Neuronal stem cell (in vitro differentiated cells): ENCODE results near the gene PPDPF.
A peak's percentile ranks its signal among the peaks of the same experiment; 100 is the strongest.
"Not testable (repeated sequence)": the region's sequence is repeated elsewhere in the genome, so short reads cannot be mapped to it uniquely, and the experiment has no call there.

Source experiments
- DNase-seq: peaks from one replicate; pipeline ENCODE4 v3.0.0-alpha.2; 2013; ENCODE audit warnings: low spot score
- H2AFZ ChIP-seq: one replicate; pipeline ENCODE4 v1.6.1; 2013; ENCODE audit warnings: mild to moderate bottlenecking, low read length, inconsistent platforms
- H2AK5ac ChIP-seq: 2 replicates; pipeline ENCODE4 v1.6.1; 2013; ENCODE audit warnings: low read depth, mild to moderate bottlenecking, inconsistent platforms, low read length, moderate library complexity, mixed read lengths
- H2BK120ac ChIP-seq: 2 replicates; pipeline ENCODE4 v1.6.1; 2013; ENCODE audit warnings: low read depth, mild to moderate bottlenecking, inconsistent platforms, low read length, moderate library complexity, mixed read lengths
- H2BK12ac ChIP-seq: one replicate; pipeline ENCODE4 v1.6.1; 2013; ENCODE audit warnings: low read length, inconsistent platforms
- H2BK15ac ChIP-seq: 2 replicates; pipeline ENCODE4 v1.6.1; 2013; ENCODE audit warnings: mild to moderate bottlenecking, low read length, inconsistent platforms, mixed read lengths
- H2BK5ac ChIP-seq: one replicate; pipeline ENCODE4 v1.6.1; 2013; ENCODE audit warnings: inconsistent platforms, mild to moderate bottlenecking, low read length, moderate library complexity
- H3K14ac ChIP-seq: one replicate; pipeline ENCODE4 v1.6.1; 2013; ENCODE audit warnings: low read length, inconsistent platforms
- H3K18ac ChIP-seq: 2 replicates; pipeline ENCODE4 v1.6.1; 2013; ENCODE audit warnings: low read length, inconsistent platforms
- H3K23ac ChIP-seq: 2 replicates; pipeline ENCODE4 v1.6.1; 2013; ENCODE audit warnings: low read depth, mild to moderate bottlenecking, mixed read lengths, low read length, inconsistent platforms; ENCODE audit not compliant: poor library complexity
- H3K27ac ChIP-seq: replicated peaks from 3 replicates; pipeline ENCODE4 v1.5.1; 2013; ENCODE audit warnings: low read length, inconsistent platforms
- H3K27me3 ChIP-seq, 3 experiments: 2 replicates each; pipeline ENCODE4 v1.6.1; 2013; ENCODE audit warnings: low read length in 3 of 3, mild to moderate bottlenecking in 2 of 3, inconsistent platforms in 1 of 3, low read depth in 1 of 3, mixed read lengths in 1 of 3, moderate library complexity in 1 of 3; ENCODE audit not compliant: control insufficient read depth in 3 of 3, insufficient read depth in 3 of 3
- H3K36me3 ChIP-seq, 2 donors: replicated peaks in 1 of 2; 2 replicates each; pipeline ENCODE4 v1.6.1; 2013; ENCODE audit warnings: low read length in 2 of 2; ENCODE audit not compliant: control insufficient read depth in 2 of 2, insufficient read depth in 2 of 2
- H3K4ac ChIP-seq: 2 replicates; pipeline ENCODE4 v1.6.1; 2013; ENCODE audit warnings: inconsistent platforms, mild to moderate bottlenecking, low read length, moderate library complexity
- H3K4me1 ChIP-seq, 2 donors: 1 replicate in 1 of 2; 2 replicates in 1 of 2; pipeline ENCODE4 v1.6.1; 2013; ENCODE audit warnings: low read length in 2 of 2, low read depth in 1 of 2; ENCODE audit not compliant: control insufficient read depth in 2 of 2, insufficient read depth in 1 of 2
- H3K4me2 ChIP-seq: one replicate; pipeline ENCODE4 v1.6.1; 2013; ENCODE audit warnings: mild to moderate bottlenecking, low read length, inconsistent platforms; ENCODE audit not compliant: insufficient read depth, poor library complexity, severe bottlenecking
- H3K4me3 ChIP-seq, 2 donors: 2 replicates each; pipeline ENCODE4 v1.5.1; 2013; ENCODE audit warnings: low read length in 2 of 2, mild to moderate bottlenecking in 2 of 2, inconsistent platforms in 1 of 2, moderate library complexity in 1 of 2
- H3K79me1 ChIP-seq: one replicate; pipeline ENCODE4 v1.6.1; 2013; ENCODE audit warnings: low read depth, mild to moderate bottlenecking, inconsistent platforms, low read length, moderate library complexity
- H3K9ac ChIP-seq: one replicate; pipeline ENCODE4 v1.6.1; 2013; ENCODE audit warnings: mild to moderate bottlenecking, low read depth, low read length, inconsistent platforms; ENCODE audit not compliant: poor library complexity
- H3K9me3 ChIP-seq, 2 donors: replicated peaks in 1 of 2; 2 replicates each; pipeline versions ENCODE3 to v1.6.1; 2013; ENCODE audit warnings: low read length in 2 of 2, mild to moderate bottlenecking in 2 of 2, inconsistent platforms in 1 of 2, low read depth in 1 of 2, mixed read lengths in 1 of 2, moderate library complexity in 1 of 2; ENCODE audit not compliant: control insufficient read depth in 2 of 2, insufficient read depth in 1 of 2
- H4K8ac ChIP-seq: one replicate; pipeline ENCODE4 v1.6.1; 2013; ENCODE audit warnings: low read depth, mild to moderate bottlenecking, inconsistent platforms, low read length, moderate library complexity
- H4K91ac ChIP-seq: one replicate; pipeline ENCODE4 v1.6.1; 2013; ENCODE audit warnings: low read length, low read depth, mild to moderate bottlenecking, inconsistent platforms; ENCODE audit not compliant: poor library complexity
- WGBS, 2 donors: extraction: QIAGEN DNeasy Blood & Tissue Kit; methylation state at CpG; one replicate each; pipeline ENCODE4 v1.1.7; 2013; ENCODE audit warnings: missing lambda C conversion rate in 2 of 2, mixed read lengths in 1 of 2; ENCODE audit not compliant: insufficient read length in 2 of 2, insufficient replicate concordance in 1 of 2; ENCODE audit errors: extremely low coverage in 2 of 2; 5-methylcytosine and 5-hydroxymethylcytosine counted together

PPDPF gene

GRCh38 chr20:63513207-63513606 lies 7.4 kb upstream of the PPDPF start:
- no peak overlapping the region for H3K27ac ChIP-seq

GRCh38 chr20:63514520-63514919 lies 6.0 kb upstream of the PPDPF start:
- H4K91ac ChIP-seq, DNase-seq, H3K27me3 ChIP-seq, H3K14ac ChIP-seq, H3K4me1 ChIP-seq, H2AK5ac ChIP-seq, H2BK120ac ChIP-seq, H3K27ac ChIP-seq, H3K4me3 ChIP-seq, H2AFZ ChIP-seq, H3K18ac ChIP-seq, H3K79me1 ChIP-seq, H2BK5ac ChIP-seq, H3K23ac ChIP-seq, H3K9me3 ChIP-seq, H2BK12ac ChIP-seq, H4K8ac ChIP-seq, H3K4me2 ChIP-seq, H3K4ac ChIP-seq, H2BK15ac ChIP-seq, H3K9ac ChIP-seq: not testable (repeated sequence)
- WGBS, 2 donors = no CpG with 5 or more reads among the region's 10 CpGs
- H3K36me3 ChIP-seq = peaks cover 0 to 21% of the 10 kb centered on the region in 2 donors

More at GRCh38 chr20:63513207-63513606, 7.4 kb upstream of the PPDPF start:
- Histone ChIP-seq H3K9me3 (peaks cover 2 to 7% of the 10 kb centered on the region in 2 donors), H2BK12ac (no peak overlapping the region), H4K8ac (no peak overlapping the region), H3K14ac (no peak overlapping the region), H3K79me1 (peaks cover 3% of the 10 kb centered on the region), H2AFZ (no peak overlapping the region), H3K18ac (no peak overlapping the region), H2BK15ac (no peak overlapping the region), H3K4ac (no peak overlapping the region), H3K4me1 (no peaks in the 10 kb centered on the region), H3K23ac (no peak overlapping the region), H3K9ac (no peak overlapping the region), H3K4me3 (no peak overlapping the region), H2BK120ac (no peak overlapping the region), H3K4me2 (no peak overlapping the region), H4K91ac (no peak overlapping the region), H3K27me3 (peaks cover 0 to 3% (median 0%) of the 10 kb centered on the region in 3 experiments), H3K36me3 (peaks cover 0 to 14% of the 10 kb centered on the region in 2 donors), H2BK5ac (no peak overlapping the region), H2AK5ac (no peak overlapping the region)
- WGBS, 2 donors = no CpG with 5 or more reads among the region's 3 CpGs
- no peak for DNase-seq

DNA sequence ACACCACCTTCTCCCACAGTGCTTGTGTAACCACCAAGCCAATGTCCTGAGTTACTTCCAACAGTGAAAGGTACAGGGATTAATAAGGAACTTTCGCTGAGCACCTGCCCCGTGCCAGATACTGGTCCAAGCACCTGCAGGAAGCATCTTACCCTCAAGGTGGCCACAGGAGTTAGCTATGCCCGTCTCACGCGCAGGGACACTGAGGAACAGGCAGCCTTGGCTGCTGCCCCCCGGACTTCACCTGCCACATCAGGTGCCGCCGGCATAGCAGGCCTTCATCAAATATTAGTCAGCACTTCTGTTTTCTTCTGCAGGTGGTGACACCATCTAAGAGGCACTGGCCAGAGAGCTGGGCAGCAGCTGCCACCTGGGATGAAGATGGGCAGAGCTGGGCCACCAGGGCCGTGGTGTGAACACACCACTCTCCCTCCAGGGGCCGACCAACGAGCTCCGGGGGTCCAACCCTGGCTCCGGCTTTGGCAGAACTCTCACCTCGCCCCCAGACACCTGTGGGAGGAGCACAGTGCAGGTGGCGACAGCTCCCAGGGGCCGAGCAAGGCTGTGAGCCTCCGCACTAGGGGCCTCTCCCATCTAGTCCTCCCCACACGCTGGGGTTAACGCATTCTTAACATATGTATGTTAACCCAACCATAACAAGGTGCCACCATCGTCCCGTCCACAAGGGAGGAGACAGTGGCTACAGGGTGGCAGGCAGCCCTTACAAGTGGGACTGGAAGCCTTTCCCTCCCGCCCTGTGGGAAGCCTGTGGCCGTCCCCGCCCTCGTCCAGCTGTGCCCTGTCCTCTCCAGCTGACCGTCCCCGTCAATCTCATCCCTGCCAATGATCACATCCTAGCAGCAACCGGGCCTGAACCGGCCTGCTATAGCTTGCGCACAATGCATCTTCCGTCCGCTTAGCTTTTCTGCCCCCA lies 2.9 kb upstream of the PPDPF start:
- Histone ChIP-seq H4K91ac (no peak overlapping the region), H3K27me3 (peaks cover 0 to 4% (median 0%) of the 10 kb centered on the region in 3 experiments), H2BK5ac (no peak overlapping the region), H3K23ac (peak overlapping the region; percentile 96), H2BK12ac (no peak overlapping the region), H4K8ac (no peak overlapping the region), H2BK120ac (no peak overlapping the region), H2AK5ac (peak overlapping the region; percentile 99), H3K14ac (peak overlapping the region; percentile 47), H3K4ac (peak overlapping the region; percentile 84), H3K4me2 (no peak overlapping the region), H3K36me3 (peaks cover 7 to 36% of the 10 kb centered on the region in 2 donors), H3K9me3 (peaks cover 2 to 7% of the 10 kb centered on the region in 2 donors), H3K4me3 (no peak overlapping the region), H3K79me1 (peaks cover 21% of the 10 kb centered on the region), H2BK15ac (peak overlapping the region; percentile 81), H3K27ac (no peak overlapping the region), H3K9ac (no peak overlapping the region), H3K4me1 (peaks cover 12 to 13% of the 10 kb centered on the region in 2 donors), H3K18ac (peak overlapping the region; percentile 57), H2AFZ (no peak overlapping the region)
- DNase-seq = no peak
- WGBS, 2 donors = no CpG with 5 or more reads among the region's 32 CpGs

- Histone ChIP-seq H2AK5ac (peak overlapping the region; percentile 99), H3K18ac (peak overlapping the region; percentile 19), H3K4me3 (no peak overlapping the region), H3K79me1 (peaks cover 22% of the 10 kb centered on the region), H3K23ac (peak overlapping the region; percentile 96), H3K4me2 (no peak overlapping the region), H2BK5ac (peak overlapping the region; percentile 84), H2BK15ac (no peak overlapping the region), H3K36me3 (peaks cover 14 to 44% of the 10 kb centered on the region in 2 donors), H4K91ac (no peak overlapping the region), H3K27me3 (peaks cover 0 to 3% (median 0%) of the 10 kb centered on the region in 3 experiments), H4K8ac (peak overlapping the region; percentile 72), H3K4ac (no peak overlapping the region), H3K14ac (peak overlapping the region; percentile 47), H2BK120ac (no peak overlapping the region), H3K4me1 (peaks cover 13 to 14% of the 10 kb centered on the region in 2 donors), H3K27ac (no peak overlapping the region), H2AFZ (no peak overlapping the region), H3K9ac (peak overlapping the region; percentile 12), H2BK12ac (no peak overlapping the region), H3K9me3 (peaks cover 8 to 15% of the 10 kb centered on the region in 2 donors)
- WGBS, 2 donors = no CpG with 5 or more reads among the region's 20 CpGs
- DNase-seq = no peak
These were observed 2.2 kb upstream of the PPDPF start for GRCh38 chr20:63518351-63518861.
